NCI-H2196 treated with DMSO at 0.1 percent for 48 hours (cell line): ENCODE data around the gene NPEPPS.
A peak's percentile ranks its signal among the peaks of the same experiment; 100 is the strongest.

Experiments
- DNase-seq: peaks from one replicate; lab custom pipeline; 2025; ENCODE audit not compliant: unreplicated experiment; lab: John Stamatoyannopoulos, UW

The NPEPPS gene

GRCh38 chr17:47628014-47628566 is 97.2 kb downstream of the NPEPPS start:
- no peak for DNase-seq

- DNase-seq = no peak
Measured at GRCh38 chr17:47629826-47630225, 98.9 kb downstream of the NPEPPS start.

GRCh38 chr17:47630614-47631013 is 99.7 kb downstream of the NPEPPS start:
- no peak for DNase-seq

GRCh38 chr17:47632991-47633390 is 102.1 kb downstream of the NPEPPS start:
- DNase-seq = no peak

GRCh38 chr17:47633996-47634395 is 103.1 kb downstream of the NPEPPS start:
- no peak for DNase-seq

- DNase-seq = no peak
Measured at GRCh38 chr17:47634870-47635269, 104.0 kb downstream of the NPEPPS start.

- DNase-seq = no peak
Measured at GRCh38 chr17:47635734-47636133, 104.8 kb downstream of the NPEPPS start.

GRCh38 chr17:47636273-47637030 is 105.5 kb downstream of the NPEPPS start:
- DNase-seq = no peak

- DNase-seq = no peak
Measured at GRCh38 chr17:47638903-47639302, 108.0 kb downstream of the NPEPPS start.

GRCh38 chr17:47640076-47640475 is 109.2 kb downstream of the NPEPPS start:
- DNase-seq = no peak

GRCh38 chr17:47641202-47641601 is 110.3 kb downstream of the NPEPPS start:
- DNase-seq = no peak

- no peak for DNase-seq
Measured at GRCh38 chr17:47643116-47643515, 112.2 kb downstream of the NPEPPS start.

- DNase-seq = no peak
Measured at GRCh38 chr17:47644324-47644723, 113.4 kb downstream of the NPEPPS start.

- peak; percentile 100 for DNase-seq
Measured at GRCh38 chr17:47649153-47649971, 118.5 kb downstream of the NPEPPS start, which contains the start of gene KPNB1. TSS of gene KPNB1 (plus strand) at chr17:47649919. CDS start at chr17:47650245, 326 bp downstream.

GRCh38 chr17:47649972-47650524 is 119.1 kb downstream of the NPEPPS start:
- peak; percentile 54 for DNase-seq

- DNase-seq = peak; percentile 98
Measured at GRCh38 chr17:47650525-47651522, 119.9 kb downstream of the NPEPPS start.

- no peak for DNase-seq
Measured at GRCh38 chr17:47651704-47652103, 120.8 kb downstream of the NPEPPS start.

- DNase-seq = no peak
Measured at GRCh38 chr17:47652570-47652969, 121.7 kb downstream of the NPEPPS start.

- DNase-seq = no peak
Measured at GRCh38 chr17:47653442-47653841, 122.5 kb downstream of the NPEPPS start.

GRCh38 chr17:47654991-47655390 is 124.1 kb downstream of the NPEPPS start:
- DNase-seq = no peak
